Epithelial cell of prostate (primary cell): ENCODE results near the gene TP73.

Experiments used
- DNase-seq: peaks from one replicate; pipeline ENCODE4 v3.0.0-alpha.2; 2011; ENCODE audit warnings: low read depth, low spot score
- H3K27ac ChIP-seq: fragments of 450-650 bp; 2 replicates; pipeline ENCODE4 v1.5.1; 2017; ENCODE audit warnings: mild to moderate bottlenecking

Gene TP73

DNA sequence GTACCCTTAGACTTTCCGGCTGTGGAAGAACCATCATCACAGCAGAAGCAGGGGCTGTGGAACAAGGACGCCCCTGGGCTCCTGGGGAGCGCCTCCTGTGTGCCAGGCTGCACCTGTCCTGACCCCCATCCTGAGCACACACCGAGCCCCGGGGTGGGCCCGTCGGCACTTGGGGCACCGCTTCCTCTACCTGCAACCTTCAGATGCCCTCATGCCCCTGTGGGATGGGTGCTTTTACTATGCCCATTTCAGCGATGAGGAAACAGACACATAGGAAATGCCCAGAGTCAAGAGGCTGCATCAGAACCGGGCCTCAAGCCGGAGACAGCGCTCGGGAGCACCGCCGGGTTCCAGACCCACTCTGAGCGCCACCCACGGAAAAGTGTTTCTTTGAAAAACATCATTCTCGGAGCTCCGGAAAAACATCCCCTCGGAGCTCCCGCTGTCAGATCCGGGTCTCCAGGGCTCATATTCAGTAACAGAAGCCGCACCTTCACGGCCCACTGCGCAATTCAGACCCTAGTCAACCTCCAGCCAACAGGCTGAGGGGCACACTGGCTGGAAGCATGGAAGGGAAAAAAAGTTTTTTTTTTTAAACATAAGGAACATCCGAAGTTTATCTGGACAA, 19.5 kb upstream of the TP73 start:
- no peak overlapping the region for H3K27ac ChIP-seq
- no peak for DNase-seq

DNA sequence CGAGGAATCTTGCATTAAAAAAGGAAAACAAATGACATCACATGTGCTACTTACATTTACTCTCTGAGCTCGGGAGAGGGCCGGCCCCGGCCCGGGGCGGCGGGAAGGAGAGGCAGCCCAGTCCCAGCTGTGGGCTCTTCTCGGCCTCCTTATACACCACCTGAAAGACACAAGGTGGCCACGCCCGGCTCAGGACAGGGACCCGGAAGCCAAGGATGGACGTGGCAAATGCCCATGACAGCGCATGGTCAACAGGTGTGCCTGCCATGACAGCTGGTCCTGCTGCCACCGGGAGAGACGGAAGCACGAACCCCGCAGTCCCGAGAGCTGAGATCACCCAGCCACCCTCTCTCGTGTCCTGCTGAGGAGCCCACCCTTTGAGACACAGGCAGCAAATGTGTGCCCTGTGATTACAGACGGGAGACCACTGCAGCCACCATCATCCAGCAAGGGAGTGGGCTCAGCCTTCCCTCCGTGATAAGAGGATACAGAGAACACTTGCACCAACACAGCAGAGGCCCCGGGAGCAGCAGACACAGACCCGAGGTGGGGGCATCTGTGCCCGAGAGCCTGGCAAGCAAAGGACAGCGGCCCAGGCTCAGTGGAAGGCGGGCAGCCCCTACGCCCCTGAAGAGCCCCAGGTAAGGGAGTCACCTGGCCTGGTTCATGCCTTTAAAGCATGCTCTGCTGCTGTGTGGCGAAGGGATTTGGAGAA, 18.8 kb upstream of the TP73 start:
- DNase-seq = no peak
- H3K27ac ChIP-seq = no peak overlapping the region

DNA sequence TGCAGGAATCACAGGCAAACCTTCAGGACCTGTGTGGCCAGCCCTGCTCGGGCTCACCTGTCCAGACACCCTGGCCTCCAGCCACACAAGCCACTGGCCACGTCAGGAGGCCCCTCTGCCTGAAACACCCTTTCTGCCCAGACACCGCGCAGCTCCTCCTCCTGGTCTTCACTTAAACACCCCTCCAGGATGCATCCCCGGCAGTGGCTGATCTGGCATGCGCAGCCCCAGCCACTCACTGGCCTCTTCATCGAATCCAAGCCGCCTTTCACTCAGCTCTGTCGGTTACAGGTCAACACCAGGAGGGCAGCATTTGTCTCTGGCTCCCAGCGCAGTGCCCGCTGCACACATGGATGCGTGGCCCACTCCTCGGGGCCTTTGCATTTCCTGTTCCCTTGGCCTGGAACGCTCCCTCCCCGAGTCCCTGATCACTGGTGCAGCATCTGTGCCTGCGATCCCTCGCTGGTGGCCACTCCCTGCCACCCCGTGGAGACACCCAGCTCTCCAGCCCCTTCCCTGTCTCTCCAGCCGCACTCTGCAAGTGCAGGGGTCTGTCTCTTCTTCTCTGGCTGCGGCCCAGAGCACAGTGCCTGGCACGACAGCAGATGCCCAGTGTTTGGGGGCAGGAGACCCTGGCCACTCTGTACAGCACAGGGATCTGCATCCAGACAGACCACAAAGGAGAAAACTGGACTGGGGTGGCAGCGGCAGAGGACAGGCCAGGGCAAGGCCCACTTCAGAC, 18.1 kb upstream of the TP73 start:
- no peak for DNase-seq
- no peak overlapping the region for H3K27ac ChIP-seq

DNA sequence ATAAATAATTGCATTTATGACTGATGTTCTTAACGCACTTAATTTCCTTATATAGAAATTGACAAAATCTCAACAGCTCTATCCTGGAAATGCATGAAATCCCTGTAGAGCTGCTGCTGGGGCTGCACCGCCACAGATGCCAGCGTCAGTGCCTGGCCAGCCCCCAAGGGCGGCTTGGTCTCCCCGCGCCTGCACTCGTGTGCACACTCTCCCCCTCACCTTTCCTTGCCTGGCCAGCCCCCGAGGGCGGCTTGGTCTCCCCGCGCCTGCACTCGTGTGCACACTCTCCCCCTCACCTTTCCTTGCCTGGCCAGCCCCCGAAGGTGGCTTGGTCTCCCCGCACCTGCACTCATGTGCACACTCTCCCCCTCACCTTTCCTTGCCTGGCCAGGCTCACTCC, 16.2 kb upstream of the TP73 start:
- DNase-seq = no peak
- H3K27ac ChIP-seq = no peak overlapping the region

DNA sequence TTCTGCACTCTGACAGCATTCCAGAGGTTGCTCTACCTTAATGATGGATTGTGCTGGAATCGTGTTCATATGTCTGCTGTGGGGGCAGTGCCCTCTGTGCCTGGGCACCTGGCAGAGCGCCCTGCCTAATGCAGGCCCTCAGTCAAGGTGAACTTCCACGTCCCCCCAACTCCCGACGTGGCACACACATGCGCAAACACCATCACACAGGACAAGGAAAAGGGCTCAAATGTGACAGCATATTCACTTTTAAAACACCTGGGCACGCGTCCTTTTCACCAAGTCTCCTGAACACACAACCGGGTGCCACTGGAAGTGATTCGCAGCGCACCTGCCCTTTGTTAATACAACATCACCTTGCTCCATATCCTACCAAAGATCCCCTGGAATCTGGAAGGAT, 15.8 kb upstream of the TP73 start:
- DNase-seq = no peak
- no peak overlapping the region for H3K27ac ChIP-seq

DNA sequence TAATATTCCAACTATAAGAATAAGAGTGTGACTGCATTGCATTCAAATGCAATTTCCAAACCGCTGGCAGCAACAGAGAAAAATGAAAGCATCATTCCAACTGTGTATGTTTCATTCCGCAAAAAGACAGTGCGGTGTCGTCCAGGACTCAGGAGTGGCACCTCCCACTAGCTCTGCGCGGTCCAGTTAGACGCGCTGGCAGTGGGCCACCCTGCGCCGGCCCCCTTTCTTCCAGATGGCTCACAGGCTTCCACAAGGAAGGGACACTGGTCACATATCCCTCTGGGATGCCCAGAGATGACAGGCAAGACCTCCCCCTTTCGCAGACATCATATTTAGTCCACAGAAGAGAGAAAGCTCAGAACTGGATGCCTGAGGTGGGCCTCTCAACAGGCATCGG, 14.3 kb upstream of the TP73 start:
- DNase-seq = no peak

DNA sequence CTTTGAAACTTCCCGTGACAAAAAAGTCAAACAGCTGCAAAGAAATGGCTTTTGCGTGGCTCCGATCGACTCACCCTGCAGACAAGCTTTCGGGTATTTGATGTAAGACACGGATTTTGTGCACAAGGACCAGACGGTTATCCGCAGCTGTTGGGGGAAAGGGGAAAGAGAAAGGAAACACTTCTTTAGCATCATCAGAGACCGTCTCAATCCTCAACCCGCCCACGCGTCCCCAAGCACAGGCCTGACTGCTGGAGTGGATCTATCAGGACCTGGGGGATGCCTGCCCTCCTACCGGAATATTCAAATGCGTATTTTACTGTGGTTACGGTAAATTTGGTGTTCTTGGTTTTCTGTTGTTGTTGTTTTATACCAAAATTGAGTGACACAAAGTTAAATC, 13.6 kb upstream of the TP73 start:
- H3K27ac ChIP-seq = no peak overlapping the region
- no peak for DNase-seq

More for the DNA sequence above, 14.3 kb upstream of the TP73 start:
- H3K27ac ChIP-seq = no peak overlapping the region

DNA sequence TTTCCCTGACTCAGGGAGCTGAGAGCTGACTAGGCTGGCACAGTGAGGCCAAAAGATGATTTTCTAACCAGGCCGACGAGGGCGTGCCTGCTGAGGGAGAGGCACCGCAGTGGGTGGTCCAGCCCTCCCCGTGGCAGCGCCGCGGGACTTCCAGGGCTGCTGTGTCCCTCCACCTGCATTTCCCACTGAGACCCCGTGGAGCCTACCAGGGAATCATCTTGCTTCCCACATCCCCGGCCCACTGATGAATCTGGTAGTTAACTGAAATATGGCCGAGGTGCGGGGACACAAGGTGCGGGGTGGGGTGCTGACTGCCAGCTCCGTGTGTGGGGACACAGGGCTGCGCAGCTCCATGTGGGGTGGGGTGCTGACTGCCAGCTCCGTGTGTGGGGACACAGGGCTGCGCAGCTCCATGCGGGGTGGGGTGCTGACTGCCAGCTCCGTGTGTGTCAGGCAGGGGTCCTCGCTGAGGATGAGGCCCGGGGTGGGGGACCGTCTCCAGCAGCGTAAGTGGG, 12.9 kb upstream of the TP73 start:
- DNase-seq = no peak
- no peak overlapping the region for H3K27ac ChIP-seq

DNA sequence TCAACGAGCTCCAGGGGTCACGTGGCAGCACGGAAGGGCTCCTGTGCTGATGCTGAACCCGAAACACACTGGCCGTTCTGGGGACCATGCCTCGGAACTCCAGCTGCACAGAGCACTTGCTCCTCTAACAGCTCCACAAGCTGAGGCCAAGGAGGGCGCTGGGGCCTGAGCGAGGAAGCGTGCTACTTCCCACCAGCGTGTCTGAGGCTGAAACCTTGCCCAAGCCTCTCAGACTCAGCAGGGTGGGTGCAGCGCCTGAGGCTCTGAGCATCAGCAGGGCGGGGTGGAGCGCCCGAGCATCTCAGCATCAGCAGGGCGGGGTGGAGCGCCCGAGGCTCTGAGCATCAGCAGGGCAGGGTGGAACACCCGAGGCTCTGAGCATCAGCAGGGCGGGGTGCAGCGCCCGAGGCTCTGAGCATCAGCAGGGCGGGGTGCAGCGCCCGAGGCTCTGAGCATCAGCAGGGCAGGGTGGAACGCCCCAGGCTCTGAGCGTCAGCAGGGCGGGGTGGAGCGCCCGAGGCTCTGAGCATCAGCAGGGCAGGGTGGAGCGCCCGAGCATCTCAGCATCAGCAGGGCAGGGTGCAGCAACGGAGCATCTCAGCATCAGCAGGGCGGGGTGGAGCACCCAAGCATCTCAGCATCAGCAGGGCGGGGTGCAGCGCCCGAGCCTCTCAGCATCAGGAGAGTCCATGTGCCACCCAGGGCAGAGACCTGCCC, 12.0 kb upstream of the TP73 start:
- DNase-seq = no peak
- H3K27ac ChIP-seq = no peak overlapping the region

DNA sequence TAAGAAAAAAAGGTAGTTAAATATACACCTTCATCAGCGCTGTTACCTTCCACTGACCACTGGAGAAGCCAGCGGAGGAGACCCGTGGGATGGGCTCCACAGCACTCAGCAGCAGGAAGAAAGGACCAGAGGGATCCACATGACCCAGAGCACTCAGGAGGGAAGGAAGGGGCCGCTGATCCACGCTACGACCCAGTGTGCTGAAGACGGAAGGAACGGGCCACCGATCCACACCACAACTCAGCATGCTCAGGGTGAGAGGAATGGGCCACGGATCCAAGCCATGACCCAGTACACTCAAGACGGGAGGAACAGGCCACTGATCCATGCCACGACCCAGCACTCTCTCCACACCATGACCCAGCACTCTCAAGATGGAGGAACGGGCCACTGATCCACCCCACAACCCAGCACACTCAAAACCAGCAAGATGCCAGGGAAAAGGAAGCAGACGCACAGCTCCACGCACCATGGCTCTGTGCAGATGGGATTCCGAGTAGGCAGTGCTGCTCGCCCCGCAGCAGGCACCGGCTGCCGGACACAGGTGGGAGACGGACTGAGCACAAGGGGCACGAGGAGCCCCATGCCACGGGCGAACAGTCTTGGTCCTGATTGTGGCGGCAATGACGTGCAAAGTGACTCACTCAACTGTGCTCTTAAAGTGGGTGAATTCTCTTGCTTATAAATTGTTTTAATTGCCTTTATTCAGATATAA, 11.1 kb upstream of the TP73 start:
- no peak overlapping the region for H3K27ac ChIP-seq
- DNase-seq = no peak

DNA sequence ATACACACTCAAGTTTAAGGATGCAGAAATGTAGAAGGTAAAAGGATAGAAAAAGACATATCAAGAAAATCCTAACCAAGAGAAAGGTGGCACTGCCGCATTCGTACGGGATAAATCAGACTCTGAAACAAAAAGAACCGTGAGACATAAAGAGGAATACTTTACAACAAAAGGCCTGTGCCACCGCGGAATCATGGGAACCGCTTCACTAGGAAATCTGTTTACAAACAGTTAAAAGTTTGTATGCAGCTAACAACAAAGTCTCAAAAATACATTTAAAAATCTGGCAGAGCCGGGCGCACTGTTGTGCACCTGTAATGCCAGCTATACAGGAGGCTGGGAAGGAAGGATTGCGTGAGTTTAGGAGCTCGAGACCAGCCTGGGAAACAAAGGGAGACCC, 10.5 kb upstream of the TP73 start:
- no peak overlapping the region for H3K27ac ChIP-seq
- DNase-seq = no peak

DNA sequence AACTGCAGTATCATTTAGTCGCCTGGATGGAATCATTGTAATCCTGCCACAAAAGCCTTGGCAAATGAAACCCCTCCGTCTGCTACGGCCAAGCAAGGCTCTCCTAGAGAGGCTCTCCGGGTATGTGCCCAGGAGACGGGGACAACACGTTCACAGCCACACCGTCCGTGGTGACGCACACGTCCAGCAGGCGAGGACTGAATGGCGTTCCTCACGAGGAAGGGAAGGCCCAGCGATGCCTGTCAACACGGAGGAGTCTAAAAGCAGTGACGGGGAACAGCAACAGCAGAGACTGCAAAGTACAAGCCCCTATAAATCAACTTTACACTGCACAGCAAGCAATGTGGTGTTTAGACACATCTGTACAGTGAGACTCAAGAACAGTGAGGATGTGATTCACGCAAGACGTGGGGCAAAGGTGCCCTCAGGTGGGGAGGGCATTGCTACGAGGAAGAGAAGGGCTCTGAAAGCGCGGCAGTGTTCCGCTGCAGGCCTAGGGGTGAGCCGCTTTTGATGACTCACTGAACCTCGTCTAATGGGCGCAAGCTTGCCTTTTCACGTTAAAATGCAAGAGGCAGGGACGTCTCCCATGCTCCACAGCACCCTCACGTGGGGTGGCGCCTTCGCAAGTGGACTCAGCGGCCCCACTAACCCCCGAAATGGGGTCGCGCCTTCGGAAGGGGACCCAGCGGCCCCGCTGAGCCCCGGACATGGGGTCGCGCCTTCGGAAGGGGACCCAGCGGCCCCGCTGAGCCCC, 9.2 kb upstream of the TP73 start:
- no peak overlapping the region for H3K27ac ChIP-seq
- no peak for DNase-seq

DNA sequence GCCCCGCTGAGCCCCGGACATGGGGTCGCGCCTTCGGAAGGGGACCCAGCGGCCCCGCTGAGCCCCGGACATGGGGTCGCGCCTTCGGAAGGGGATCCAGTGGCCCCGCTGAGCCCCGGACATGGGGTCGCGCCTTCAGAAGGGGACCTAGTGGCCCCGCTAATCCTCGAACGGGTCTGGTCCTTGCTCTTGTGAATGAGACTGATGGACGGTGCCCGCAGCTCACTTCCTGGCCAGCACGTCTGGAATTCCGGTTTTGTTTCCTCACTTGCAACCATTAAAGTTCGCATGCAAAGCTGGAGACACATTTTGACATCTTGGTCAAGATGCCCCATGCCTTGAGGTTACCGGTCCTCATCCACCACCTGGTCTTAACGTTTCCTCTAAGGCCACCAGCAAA, 8.0 kb upstream of the TP73 start:
- DNase-seq = no peak
- no peak overlapping the region for H3K27ac ChIP-seq

DNA sequence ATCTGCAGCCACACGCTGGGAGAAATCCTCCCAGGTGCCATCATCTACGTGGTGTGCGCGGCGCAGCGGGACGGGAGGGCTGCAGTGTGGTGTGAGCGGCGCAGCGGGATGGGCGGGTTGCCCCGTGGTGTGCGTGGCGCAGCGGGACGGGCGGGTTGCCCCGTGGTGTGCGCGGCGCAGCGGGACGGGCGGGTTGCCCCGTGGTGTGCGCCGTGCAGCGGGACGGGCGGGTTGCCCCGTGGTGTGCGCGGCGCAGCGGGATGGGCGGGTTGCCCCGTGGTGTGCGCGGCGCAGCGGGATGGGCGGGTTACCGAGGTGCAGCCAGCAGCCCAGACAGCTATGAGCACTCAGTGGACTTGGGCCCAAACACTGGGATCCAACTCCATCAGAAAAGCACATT, 7.1 kb upstream of the TP73 start:
- H3K27ac ChIP-seq = no peak overlapping the region
- no peak for DNase-seq

DNA sequence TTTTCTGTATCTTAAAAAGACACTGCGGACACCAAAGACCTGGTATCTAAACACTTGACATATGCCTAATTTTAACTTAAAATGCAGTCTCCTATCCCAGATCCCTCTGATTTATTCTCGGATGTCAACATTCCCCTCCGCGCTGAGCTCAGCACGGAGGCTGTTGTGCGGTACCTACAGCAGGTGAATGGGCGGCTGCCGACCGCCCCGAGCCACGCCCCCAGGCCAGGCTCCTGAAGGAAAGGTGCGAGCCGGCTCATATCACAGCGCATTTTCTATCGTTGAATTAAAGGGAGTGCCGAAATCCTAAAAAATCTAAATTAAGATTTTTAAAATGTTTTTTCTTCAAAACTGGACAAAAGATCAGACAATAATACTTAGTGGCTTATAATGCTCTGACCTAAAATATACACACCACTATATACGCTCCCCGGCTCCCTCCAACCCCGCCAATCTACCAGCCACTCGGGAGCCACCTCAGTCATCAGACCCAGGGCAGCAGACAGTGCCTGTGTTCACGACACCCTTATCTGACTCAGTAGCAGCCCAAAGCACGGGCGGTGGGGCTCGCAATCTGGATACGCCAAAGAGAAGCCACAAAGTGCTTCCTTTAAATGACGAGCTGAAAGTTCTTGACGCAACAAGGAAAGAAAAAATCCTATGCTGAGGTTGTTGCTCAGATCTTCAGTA, 6.5 kb upstream of the TP73 start:
- no peak overlapping the region for H3K27ac ChIP-seq

DNA sequence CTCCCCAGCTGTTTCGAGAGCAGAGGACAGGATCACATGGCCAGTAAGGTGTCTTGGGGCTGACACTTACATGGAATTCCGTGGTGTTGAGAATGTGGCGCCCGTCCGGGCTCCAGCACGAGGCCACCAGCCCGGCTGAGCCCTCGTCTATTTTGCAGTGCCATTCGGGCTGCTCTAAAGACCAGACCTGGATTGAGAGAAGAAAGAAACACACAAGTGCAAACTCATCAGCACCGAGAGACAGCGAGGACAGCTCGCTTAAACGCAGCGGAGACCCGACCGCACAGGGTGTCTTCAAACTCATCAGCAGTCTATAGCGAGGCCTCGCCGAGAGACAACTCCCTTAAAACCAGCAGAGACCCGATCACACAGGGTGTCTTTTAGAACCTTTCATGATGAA, 5.7 kb upstream of the TP73 start:
- H3K27ac ChIP-seq = no peak overlapping the region
- no peak for DNase-seq

More for the DNA sequence above, 6.5 kb upstream of the TP73 start:
- no peak for DNase-seq

DNA sequence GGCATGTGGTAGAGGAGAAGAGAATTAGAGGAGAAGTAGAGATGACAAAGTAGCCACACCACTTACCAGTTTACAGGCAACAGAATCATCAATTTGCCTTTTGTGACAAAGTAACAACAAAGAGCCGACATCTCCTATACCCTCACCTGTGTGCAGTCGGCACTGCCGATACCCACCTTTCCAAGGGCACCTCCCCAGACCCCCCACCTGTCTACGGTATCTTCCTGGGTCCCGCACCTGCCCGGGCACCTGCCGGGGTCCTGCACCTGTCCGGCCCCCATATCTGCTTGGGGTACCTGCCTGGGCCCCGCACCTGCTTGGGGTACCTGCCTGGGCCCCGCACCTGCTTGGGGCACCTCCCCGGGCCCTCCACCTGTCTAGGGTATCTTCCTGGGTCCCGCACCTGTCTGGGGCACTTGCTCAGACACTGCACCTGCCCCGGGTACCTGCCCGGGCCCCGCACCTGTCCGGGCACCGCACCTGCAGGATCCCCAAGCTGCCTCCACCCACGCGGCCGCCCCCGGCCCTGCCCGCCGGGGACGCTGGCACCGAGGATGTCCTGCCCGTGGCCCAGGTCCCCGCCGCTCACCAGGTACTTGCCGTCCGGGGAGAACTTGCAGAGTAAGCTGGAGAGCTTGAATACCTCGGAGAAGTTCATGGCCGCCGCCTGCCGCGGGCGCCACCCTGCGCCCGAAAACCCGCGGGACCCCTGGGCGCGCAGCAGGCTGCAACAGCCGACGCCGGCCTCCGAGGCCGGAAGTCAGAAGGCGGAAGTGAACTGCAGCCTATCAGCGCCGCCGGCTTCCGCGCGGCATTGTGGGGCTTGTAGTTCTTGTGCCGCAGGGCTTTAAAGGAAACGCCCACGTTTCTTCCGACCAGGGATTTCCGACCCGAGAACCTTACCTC, 2.7 kb upstream of the TP73 start, which contains the start of gene WRAP73:
TSS of gene WRAP73 (minus strand) at position 762 of the 906 bp plus-strand sequence. CDS start at position 658, 104 bp downstream.
- no peak within 1 kb of the TSS for H3K27ac ChIP-seq
- DNase-seq = peak; percentile 43
